Right atrium auricular region (tissue), 2 donors: Measurements from ENCODE around the gene TFF2. TPM values are rescaled to one million over a fixed set of nuclear protein-coding genes. Genes with fewer than 3 reads are reported as not detected.

Experiments used
- DNase-seq: peaks from one replicate; pipeline ENCODE4 v3.0.0-alpha.2; 2019; ENCODE audit warnings: low spot score
- H3K27ac ChIP-seq, 2 donors: fragments of 200-600 bp; sonication (generic); 1 replicate in 1 of 2; 2 replicates in 1 of 2; pipeline ENCODE4 v1.5.1; 2016 to 2019
- H3K27me3 ChIP-seq, 2 donors: fragments of 200-600 bp; sonication (generic); one replicate each; pipeline versions ENCODE4 v1.5.1 to v1.6.0; 2017 to 2019
- H3K36me3 ChIP-seq: fragments of 200-600 bp; sonication (generic); one replicate; pipeline ENCODE4 v1.5.1; 2016
- H3K4me1 ChIP-seq, 2 donors: fragments of 200-600 bp; sonication (generic); one replicate each; pipeline versions ENCODE4 v1.5.1 to v1.6.0; 2017 to 2019
- H3K4me3 ChIP-seq, 2 donors: fragments of 200-600 bp; sonication (generic); 1 replicate in 1 of 2; 2 replicates in 1 of 2; pipeline ENCODE4 v1.5.1; 2017 to 2019; ENCODE audit warnings: mild to moderate bottlenecking in 1 of 2, moderate library complexity in 1 of 2
- H3K9me3 ChIP-seq, 2 donors: fragments of 200-600 bp; sonication (generic); one replicate each; pipeline ENCODE4 v1.5.1; 2019
- CTCF ChIP-seq, 2 donors: fragments of 200-600 bp; sonication (generic); IDR thresholded peaks; one replicate each; pipeline ENCODE4 v1.5.1; 2019; ENCODE audit warnings: antibody characterized with exemption in 2 of 2
- total RNA-seq, 2 donors: library from RNA; depleted of rRNA; stranded (reverse); fragments of >200 nt; gene quantifications; one replicate each; pipeline ENCODE4 v1.1.0, GENCODE V29; 2016

The TFF2 gene
- total RNA-seq, 2 donors from 2014 or later = not detected

- no peak for DNase-seq
- no peaks in the 10 kb centered on the region for H3K27me3 ChIP-seq
- no peak overlapping the region for H3K27ac ChIP-seq
- no peak for TF ChIP-seq CTCF (IDR thresholded peaks at IDR 0.05)
- peaks cover 0 to 12% of the 10 kb centered on the region in 2 donors for H3K4me1 ChIP-seq
- H3K9me3 ChIP-seq = no peaks in the 10 kb centered on the region
- H3K36me3 ChIP-seq = no peaks in the 10 kb centered on the region
- H3K4me3 ChIP-seq = no peak overlapping the region
Observed at GRCh38 chr21:42307106-42307505, 43.7 kb downstream of the TFF2 start.

- no peak for DNase-seq
- no peaks in the 10 kb centered on the region for H3K27me3 ChIP-seq
Observed at GRCh38 chr21:42306366-42307035, 44.3 kb downstream of the TFF2 start.

GRCh38 chr21:42305707-42306147 lies 45.1 kb downstream of the TFF2 start:
- no peak for DNase-seq
- Histone ChIP-seq H3K9me3 (no peaks in the 10 kb centered on the region), H3K4me3 (no peak overlapping the region), H3K36me3 (no peaks in the 10 kb centered on the region), H3K27me3 (no peaks in the 10 kb centered on the region), H3K27ac (no peak overlapping the region), H3K4me1 (peaks cover 0 to 17% of the 10 kb centered on the region in 2 donors)
- TF ChIP-seq CTCF (IDR thresholded peaks at IDR 0.05) = no peak

More at GRCh38 chr21:42306366-42307035, 44.3 kb downstream of the TFF2 start:
- H3K4me3 ChIP-seq = no peak overlapping the region
- no peaks in the 10 kb centered on the region for H3K36me3 ChIP-seq
- no peak overlapping the region for H3K27ac ChIP-seq
- TF ChIP-seq CTCF (IDR thresholded peaks at IDR 0.05) = no peak
- H3K4me1 ChIP-seq = peaks cover 0 to 9% of the 10 kb centered on the region in 2 donors
- no peaks in the 10 kb centered on the region for H3K9me3 ChIP-seq

GRCh38 chr21:42304556-42305454 lies 46.0 kb downstream of the TFF2 start:
- no peak for DNase-seq
- no peak for TF ChIP-seq CTCF (IDR thresholded peaks at IDR 0.05)
- Histone ChIP-seq H3K9me3 (no peaks in the 10 kb centered on the region), H3K4me3 (no peak overlapping the region), H3K36me3 (no peaks in the 10 kb centered on the region), H3K27me3 (no peaks in the 10 kb centered on the region), H3K27ac (no peak overlapping the region), H3K4me1 (peaks cover 0 to 24% of the 10 kb centered on the region in 2 donors)

- Histone ChIP-seq H3K4me3 (no peak overlapping the region), H3K9me3 (no peaks in the 10 kb centered on the region), H3K27ac (no peak overlapping the region), H3K4me1 (peaks cover 0 to 32% of the 10 kb centered on the region in 2 donors), H3K36me3 (no peaks in the 10 kb centered on the region), H3K27me3 (no peaks in the 10 kb centered on the region)
- TF ChIP-seq CTCF (IDR thresholded peaks at IDR 0.05) = no peak
- no peak for DNase-seq
Observed at GRCh38 chr21:42303443-42303842, 47.4 kb downstream of the TFF2 start.
